Esophagus muscularis mucosa (tissue), 4 donors: ENCODE data around the gene RIN3.

ENCODE experiments used
- EP300 ChIP-seq: sonication (generic); formaldehyde crosslinking; IDR thresholded peaks from one replicate; pipeline ENCODE4 v1.6.1; 2017; ENCODE audit warnings: antibody characterized with exemption
- POLR2A ChIP-seq: fragments of 450-650 bp; IDR thresholded peaks from one replicate; pipeline ENCODE4 v1.6.1; 2017; ENCODE audit warnings: antibody characterized with exemption, moderate library complexity, mild to moderate bottlenecking, low read depth
- POLR2AphosphoS5 ChIP-seq, 2 donors: sonication (generic); formaldehyde crosslinking; IDR thresholded peaks; one replicate each; pipeline ENCODE4 v1.6.1; 2017; ENCODE audit warnings: antibody characterized with exemption in 2 of 2
- TF ChIP-seq, protein P1 (sequence below), 3 experiments: fragments of 200-600 bp in 2 of 3; fragments of 450-650 bp in 1 of 3; sonication (generic) in 2 of 3; IDR thresholded peaks; one replicate each; pipeline ENCODE4 v1.5.1; 2017 to 2019; ENCODE audit warnings: antibody characterized with exemption in 3 of 3, mild to moderate bottlenecking in 2 of 3, moderate library complexity in 1 of 3

DNA sequence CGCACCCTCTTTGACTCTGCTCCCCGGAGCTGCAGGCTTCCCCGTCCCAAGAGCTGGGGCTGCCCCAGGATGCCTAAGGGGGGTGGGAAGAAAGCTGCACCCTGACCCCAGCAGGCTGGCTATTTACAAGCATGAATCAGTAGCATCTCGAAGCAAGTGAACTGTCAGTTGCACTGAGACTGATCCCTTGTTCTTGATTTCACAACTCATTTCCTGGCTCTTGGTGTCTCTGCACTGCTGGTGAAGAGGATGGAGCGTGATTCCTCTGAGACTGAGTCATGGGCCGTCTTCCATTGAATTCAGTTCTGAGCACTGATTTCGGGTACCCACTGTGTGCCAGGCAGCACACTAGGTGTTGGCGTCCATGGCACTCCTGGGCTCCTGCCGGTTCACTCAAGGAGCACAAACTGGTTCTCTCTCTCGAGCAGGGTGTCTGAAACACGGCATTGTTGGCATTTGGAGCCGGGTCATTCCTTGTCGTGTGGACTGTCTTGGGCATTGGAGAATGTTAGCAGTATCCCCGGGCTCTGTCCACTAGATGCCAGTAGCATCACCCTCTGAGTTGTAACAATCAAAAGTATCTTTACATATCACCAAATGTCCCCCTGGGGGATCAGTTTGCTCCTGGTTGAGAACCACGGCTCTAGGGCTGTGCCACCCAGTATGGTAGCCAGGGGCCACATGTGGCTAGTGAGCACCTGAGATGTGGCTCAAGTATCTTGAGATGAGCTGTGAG is 86.9 kb downstream of the RIN3 start:
- TF ChIP-seq, protein P1, sequence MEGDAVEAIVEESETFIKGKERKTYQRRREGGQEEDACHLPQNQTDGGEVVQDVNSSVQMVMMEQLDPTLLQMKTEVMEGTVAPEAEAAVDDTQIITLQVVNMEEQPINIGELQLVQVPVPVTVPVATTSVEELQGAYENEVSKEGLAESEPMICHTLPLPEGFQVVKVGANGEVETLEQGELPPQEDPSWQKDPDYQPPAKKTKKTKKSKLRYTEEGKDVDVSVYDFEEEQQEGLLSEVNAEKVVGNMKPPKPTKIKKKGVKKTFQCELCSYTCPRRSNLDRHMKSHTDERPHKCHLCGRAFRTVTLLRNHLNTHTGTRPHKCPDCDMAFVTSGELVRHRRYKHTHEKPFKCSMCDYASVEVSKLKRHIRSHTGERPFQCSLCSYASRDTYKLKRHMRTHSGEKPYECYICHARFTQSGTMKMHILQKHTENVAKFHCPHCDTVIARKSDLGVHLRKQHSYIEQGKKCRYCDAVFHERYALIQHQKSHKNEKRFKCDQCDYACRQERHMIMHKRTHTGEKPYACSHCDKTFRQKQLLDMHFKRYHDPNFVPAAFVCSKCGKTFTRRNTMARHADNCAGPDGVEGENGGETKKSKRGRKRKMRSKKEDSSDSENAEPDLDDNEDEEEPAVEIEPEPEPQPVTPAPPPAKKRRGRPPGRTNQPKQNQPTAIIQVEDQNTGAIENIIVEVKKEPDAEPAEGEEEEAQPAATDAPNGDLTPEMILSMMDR (IDR thresholded peaks at IDR 0.05), result peak in 2 of 3 experiments; percentile 6 to 10
- TF ChIP-seq POLR2A (no peak), POLR2AphosphoS5 (IDR thresholded peaks at IDR 0.05) (peak; percentile 63 to 66), EP300 (peak; percentile 35)
